Left kidney (tissue), 8 donors: ENCODE measurements around the gene TCAP. TPM values are rescaled to one million over a fixed set of nuclear protein-coding genes. Genes with fewer than 3 reads are reported as not detected.

Experiments
- DNase-seq: peaks from one replicate; pipeline ENCODE4 v3.0.0-alpha.2; 2013
- long read RNA-seq, 8 donors: transcript quantifications; one replicate each; lab custom pipeline, GENCODE V29; 2026
- polyA plus RNA-seq: library from polyadenylated mRNA; unstranded; fragments of 120-200 nt; gene quantifications from one replicate; pipeline ENCODE4 v1.2.1, GENCODE V29; 2013; ENCODE audit not compliant: insufficient read length

TCAP gene
- 1.5 TPM for polyA plus RNA-seq
- long read RNA-seq, donor 1, result 0 reads
- long read RNA-seq, donor 2, result 0 reads
- long read RNA-seq, donor 3, partial matches to known transcripts, result 0 of 1 reads
- long read RNA-seq, donor 3, other reads (novel, unspliced or antisense), result 0 of 1 reads
- long read RNA-seq, donor 4, result 0 reads
- long read RNA-seq, donor 5, result 0 reads
- long read RNA-seq, donor 6, partial matches to known transcripts, result 0 of 1 reads
- long read RNA-seq, donor 6, other reads (novel, unspliced or antisense), result 0 of 1 reads
- long read RNA-seq, donor 7, result 0 reads
- long read RNA-seq, donor 8, result 0 reads

- DNase-seq, result no peak
Observed at GRCh38 chr17:39664581-39665561, at the start of gene TCAP. Gene TCAP (plus strand): TSS chr17:39665349. CDS start chr17:39665360, 11 bp downstream.

GRCh38 chr17:39615434-39615833, 49.7 kb upstream of the TCAP start:
- DNase-seq, result no peak

- no peak for DNase-seq
Observed at GRCh38 chr17:39617100-39617445, 48.1 kb upstream of the TCAP start.

- DNase-seq, result no peak
Observed at GRCh38 chr17:39617446-39618245, 47.5 kb upstream of the TCAP start.

- DNase-seq, result no peak
Observed at GRCh38 chr17:39618246-39618913, 46.8 kb upstream of the TCAP start.

GRCh38 chr17:39618956-39619785, 46.0 kb upstream of the TCAP start:
- no peak for DNase-seq

GRCh38 chr17:39619786-39620101, 45.4 kb upstream of the TCAP start:
- no peak for DNase-seq

GRCh38 chr17:39621523-39622379, 43.4 kb upstream of the TCAP start:
- peak; percentile 85 for DNase-seq

- DNase-seq, result no peak
Observed at GRCh38 chr17:39622380-39623006, 42.7 kb upstream of the TCAP start.

- DNase-seq, result no peak
Observed at GRCh38 chr17:39623356-39623950, 41.7 kb upstream of the TCAP start.

- no peak for DNase-seq
Observed at GRCh38 chr17:39624313-39624712, 40.8 kb upstream of the TCAP start.

GRCh38 chr17:39625198-39625785, 39.9 kb upstream of the TCAP start:
- no peak for DNase-seq

GRCh38 chr17:39626171-39627046, 38.7 kb upstream of the TCAP start, which contains the start of gene PPP1R1B:
Gene PPP1R1B (plus strand): TSS chr17:39626952. CDS start chr17:39627393, 441 bp downstream.
- no peak for DNase-seq

GRCh38 chr17:39627047-39627711, 38.0 kb upstream of the TCAP start:
- no peak for DNase-seq

GRCh38 chr17:39627712-39628516, 37.2 kb upstream of the TCAP start:
- DNase-seq, result no peak
